ENCODE measurements around the gene PCNT.
A peak's percentile ranks its signal among the peaks of the same experiment; 100 is the strongest.

The PCNT gene, protein sequence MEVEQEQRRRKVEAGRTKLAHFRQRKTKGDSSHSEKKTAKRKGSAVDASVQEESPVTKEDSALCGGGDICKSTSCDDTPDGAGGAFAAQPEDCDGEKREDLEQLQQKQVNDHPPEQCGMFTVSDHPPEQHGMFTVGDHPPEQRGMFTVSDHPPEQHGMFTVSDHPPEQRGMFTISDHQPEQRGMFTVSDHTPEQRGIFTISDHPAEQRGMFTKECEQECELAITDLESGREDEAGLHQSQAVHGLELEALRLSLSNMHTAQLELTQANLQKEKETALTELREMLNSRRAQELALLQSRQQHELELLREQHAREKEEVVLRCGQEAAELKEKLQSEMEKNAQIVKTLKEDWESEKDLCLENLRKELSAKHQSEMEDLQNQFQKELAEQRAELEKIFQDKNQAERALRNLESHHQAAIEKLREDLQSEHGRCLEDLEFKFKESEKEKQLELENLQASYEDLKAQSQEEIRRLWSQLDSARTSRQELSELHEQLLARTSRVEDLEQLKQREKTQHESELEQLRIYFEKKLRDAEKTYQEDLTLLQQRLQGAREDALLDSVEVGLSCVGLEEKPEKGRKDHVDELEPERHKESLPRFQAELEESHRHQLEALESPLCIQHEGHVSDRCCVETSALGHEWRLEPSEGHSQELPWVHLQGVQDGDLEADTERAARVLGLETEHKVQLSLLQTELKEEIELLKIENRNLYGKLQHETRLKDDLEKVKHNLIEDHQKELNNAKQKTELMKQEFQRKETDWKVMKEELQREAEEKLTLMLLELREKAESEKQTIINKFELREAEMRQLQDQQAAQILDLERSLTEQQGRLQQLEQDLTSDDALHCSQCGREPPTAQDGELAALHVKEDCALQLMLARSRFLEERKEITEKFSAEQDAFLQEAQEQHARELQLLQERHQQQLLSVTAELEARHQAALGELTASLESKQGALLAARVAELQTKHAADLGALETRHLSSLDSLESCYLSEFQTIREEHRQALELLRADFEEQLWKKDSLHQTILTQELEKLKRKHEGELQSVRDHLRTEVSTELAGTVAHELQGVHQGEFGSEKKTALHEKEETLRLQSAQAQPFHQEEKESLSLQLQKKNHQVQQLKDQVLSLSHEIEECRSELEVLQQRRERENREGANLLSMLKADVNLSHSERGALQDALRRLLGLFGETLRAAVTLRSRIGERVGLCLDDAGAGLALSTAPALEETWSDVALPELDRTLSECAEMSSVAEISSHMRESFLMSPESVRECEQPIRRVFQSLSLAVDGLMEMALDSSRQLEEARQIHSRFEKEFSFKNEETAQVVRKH (N-terminal part only)

DNA sequence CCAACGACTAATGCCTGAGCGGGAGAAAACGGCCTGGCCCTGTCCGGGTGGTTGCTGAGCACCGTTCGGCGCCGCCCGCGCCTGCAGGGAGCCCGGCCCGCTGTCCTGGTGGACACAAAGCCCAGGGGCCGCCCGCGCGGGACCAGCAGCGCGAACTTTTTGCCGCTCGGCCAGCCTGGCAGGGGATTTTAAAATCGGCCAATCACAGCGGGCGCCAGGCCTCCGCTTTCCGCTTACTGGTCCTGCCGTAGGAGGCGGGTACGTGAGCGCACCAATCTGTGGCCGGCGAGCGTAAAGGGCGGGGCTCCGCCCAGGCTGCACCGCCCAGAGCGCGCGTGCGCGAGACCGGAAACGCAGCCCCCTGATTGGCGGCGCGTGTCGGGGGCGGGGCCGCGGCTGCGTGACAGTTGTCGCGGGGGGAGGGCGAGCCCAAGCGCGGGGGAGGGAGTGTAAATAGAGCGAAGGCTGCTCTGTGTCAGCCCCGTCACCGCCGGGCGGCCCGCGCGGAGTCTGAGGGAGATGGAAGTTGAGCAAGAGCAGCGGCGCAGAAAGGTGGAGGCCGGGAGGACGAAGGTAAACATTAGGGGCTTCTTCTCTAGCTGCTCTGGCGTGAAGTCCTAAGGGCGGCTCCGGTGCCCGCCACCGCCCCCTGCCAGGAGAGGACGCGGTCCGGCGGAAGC lies at the start of gene PCNT, which contains the start of gene C21orf58:
TSS of gene PCNT (plus strand) at position 447 of the 680 bp plus-strand sequence. CDS start at position 520, 73 bp downstream.
TSS of gene C21orf58 (minus strand) at position 161 of the 680 bp plus-strand sequence. CDS start 1,132 bp downstream, outside the sequence.
- peak; percentile 98 for DNase-seq (ENCODE audit: low read depth)

DNA sequence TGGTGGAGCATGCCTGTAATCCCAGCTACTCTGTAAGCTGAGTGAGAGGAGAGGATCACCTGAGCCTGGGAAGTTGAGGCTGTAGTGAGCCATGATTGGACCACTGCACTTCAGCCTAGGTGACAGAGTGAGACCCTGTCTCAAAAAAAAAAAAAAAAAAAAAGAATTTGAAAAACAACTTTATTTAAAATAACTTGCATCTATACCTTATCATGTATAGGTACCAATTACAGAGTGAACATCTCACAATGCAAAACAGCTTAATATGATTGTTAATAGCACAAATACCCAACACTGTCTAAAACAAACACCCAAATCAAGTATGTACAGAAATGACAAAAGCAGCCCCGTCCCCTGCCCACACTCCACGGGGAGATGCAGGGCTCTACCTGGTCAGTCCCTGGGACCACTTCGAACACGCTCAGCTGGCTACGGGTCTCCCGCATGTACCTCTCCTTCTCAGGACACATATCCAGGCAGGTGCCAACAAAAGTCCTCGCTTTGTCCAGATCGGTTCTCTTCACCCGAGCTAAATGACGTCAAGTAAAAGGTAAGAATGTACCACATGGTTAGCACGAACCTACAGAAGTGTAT lies 49.1 kb upstream of the PCNT start:
- DNase-seq (ENCODE audit: low read depth) = no peak

DNA sequence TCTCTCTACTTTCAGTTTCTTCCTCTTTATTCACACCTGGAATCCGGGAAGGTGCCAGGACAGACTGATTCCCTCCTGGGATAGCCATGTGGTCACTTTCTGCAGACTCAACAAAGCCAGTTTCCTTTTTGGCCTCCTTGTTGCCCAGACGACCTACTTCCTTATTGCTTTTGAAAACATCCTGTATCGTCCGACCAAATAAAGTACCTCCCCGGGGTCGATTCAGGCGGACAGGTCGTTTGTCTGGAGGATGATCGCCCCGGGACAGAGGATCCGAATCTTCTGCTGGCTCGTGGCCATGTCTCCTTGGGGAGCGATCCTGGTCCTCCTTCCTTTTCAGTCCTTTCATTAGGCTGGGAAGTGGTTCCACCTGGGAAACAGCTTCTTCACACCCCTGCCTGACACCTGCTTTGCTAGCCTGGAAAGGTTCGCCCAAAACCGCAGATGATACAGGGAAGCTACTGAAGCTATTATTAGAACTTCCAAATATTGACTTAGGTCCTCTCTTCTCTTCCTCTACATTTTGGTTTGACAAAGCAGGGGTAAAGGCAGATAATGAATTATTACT lies 39.8 kb upstream of the PCNT start:
- DNase-seq (ENCODE audit: low read depth) = no peak

DNA sequence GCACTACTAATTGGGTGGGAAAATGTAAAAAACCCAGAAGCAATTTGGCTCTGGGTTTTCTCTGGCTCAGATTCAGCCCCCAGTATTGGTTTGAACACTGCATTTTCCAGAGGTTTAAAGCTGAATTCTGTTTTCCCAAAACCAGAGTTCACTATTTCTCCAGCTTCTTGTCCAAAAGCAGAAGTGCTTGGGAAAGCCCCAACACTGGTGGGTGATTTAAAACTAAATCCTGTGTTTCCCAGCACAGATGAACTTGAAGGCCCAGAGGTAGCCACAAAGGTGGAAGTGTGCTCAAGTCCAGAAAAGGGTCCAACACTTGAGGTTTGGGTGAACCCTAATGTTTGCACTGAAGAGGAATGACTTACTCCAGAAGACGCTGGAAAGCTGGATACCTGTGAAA lies 39.2 kb upstream of the PCNT start:
- no peak for DNase-seq (ENCODE audit: low read depth)

DNA sequence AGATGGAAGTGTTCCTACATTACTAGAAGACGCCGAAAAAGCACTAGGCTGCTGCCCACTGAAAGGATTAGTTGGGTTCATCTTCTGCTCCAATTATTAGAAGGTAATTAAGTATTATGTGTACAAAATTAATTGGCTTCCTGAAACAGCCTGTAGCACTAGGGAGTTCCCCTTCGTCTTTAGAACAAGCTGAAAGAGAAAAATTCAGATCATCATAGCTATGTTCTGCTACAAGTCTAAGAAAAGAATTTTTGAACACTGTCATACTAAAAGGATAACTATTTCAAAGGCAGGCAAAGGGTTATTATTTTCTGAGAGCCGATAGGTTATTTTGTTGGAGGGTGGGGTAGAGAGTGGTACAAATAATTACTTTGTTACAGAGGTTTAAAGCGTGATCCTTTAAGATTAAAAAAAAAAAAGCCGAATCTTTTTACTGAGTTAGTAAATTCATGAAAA lies 38.7 kb upstream of the PCNT start, which contains the start of gene MCM3AP:
TSS of gene MCM3AP (minus strand) at position 406 of the 456 bp plus-strand sequence. CDS start at position 81, 325 bp downstream.
- DNase-seq (ENCODE audit: low read depth) = no peak

DNA sequence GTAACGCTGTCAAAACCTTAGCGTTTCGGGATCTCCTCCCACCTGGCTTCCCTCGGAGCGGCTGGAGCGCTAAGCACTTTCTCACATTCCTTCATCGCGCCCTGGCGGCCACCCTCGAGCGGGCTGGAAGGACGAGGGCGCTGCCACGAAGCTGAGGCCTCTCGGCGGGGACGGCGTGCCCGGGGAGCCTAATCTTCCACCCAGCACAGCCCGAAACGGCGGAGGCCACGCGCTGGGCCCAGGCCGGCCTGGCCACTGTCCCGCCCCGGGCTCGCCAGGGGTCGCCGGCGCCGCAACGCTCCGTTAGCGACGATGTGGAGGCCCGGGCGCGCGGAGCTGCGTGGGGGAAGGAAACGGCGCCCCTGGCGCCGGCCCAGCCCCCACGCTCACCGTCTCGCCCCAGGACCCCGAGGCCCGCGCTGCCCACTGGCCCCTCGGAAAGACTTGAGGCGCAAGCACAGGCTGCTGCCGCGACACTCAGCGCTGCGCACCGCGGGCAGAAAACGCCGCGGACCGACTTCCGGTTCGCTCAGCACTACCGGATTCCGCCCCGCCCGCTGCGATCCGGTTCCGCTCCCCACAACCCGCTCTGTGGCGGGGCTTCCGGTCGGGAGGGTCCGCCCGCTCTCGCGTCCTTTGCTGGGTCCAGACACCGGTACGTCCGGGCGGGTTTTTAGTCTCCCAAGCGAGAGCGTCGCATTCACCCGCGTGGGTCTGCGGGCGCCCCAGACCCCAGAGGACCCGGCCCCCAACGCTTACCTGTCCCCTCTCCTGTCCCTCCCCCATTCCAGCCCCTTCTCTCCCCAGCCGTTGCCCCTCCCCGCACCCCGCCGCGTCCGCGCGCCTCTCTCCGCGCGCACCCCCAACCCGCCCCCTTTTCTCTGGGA lies 38.0 kb upstream of the PCNT start, which contains the start of gene YBEY:
TSS of gene YBEY (plus strand) at position 582 of the 887 bp plus-strand sequence. CDS start 572 bp downstream, outside the sequence.
- peak; percentile 93 for DNase-seq (ENCODE audit: low read depth)

DNA sequence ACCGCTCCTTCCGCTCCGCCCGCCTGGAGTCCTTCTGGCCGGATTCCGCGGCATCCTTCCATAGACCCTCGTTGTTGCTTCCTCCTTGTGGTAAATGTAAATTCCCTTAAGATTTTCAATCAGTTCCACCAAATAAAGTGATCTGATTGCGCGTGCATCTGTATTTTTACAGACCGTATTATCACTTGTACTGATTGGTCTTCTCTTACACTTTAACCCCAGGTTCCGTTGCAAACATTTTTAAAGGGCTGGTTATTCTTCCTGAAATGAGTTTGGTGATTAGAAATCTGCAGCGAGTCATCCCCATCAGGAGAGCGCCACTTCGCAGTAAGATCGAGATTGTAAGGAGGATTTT lies 37.3 kb upstream of the PCNT start:
- DNase-seq (ENCODE audit: low read depth) = peak; percentile 65

DNA sequence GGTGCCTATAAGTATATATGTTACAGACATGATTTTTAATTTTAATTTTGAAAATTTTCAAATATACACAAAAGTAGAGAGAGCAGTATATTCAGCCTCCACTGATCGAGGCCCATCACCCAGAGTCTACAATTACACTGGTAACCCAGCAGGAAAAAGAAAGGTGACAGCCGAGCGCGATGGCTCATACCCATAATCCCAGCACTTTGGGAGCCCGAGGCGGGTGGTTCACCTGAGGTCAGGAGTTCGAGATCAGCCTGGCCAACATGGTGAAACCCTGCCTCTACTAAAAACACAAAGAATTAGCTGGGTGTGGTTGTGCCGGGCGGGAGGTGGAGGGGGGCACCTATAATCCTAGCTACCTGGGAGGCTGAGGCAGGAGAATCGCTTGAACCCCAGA lies 36.4 kb upstream of the PCNT start:
- no peak for DNase-seq (ENCODE audit: low read depth)

DNA sequence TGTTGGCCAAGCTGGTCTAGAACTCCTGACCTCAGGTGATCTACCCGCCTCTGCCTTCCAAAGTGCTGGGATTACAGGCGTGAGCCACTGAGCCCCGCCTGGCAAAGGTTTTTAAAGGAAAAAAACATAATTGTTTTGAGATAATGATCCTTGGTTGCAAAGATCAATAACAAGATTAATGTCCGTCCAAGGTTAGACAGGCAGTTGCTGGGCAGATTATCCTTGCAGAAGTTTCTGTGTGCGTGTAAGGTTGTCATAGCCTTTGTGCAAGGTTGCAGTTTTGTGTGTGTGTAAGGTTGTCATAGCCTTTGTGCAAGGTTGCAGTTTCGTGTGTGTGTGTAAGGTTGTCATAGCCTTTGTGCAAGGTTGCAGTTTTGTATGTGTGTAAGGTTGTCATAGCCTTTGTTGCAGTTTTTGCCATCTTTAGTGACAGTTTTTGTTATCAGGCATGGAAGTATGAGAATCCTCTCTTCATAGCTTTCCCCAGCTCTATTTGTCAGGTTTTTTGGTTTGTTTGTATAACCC lies 34.2 kb upstream of the PCNT start:
- DNase-seq (ENCODE audit: low read depth) = peak; percentile 14

DNA sequence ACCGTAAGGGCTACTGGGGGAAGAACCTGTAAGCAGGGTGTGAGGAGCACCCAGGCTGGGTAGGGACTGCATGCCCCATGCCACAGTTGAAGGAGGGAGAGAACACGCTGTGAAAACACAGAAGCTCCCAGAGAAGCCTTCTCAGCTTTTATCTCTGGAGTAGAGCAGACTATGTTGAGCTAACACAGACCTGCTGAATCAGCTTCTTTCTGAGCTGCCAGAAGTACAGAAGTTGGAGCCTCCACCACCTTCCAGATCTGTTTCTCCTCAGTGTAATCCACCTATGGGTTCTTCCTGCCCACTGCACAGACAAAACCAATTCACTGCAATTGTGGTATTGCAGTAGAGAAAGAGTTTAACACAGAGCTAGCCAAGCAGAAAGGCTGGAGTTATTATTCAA lies 32.4 kb upstream of the PCNT start:
- DNase-seq (ENCODE audit: low read depth) = no peak

DNA sequence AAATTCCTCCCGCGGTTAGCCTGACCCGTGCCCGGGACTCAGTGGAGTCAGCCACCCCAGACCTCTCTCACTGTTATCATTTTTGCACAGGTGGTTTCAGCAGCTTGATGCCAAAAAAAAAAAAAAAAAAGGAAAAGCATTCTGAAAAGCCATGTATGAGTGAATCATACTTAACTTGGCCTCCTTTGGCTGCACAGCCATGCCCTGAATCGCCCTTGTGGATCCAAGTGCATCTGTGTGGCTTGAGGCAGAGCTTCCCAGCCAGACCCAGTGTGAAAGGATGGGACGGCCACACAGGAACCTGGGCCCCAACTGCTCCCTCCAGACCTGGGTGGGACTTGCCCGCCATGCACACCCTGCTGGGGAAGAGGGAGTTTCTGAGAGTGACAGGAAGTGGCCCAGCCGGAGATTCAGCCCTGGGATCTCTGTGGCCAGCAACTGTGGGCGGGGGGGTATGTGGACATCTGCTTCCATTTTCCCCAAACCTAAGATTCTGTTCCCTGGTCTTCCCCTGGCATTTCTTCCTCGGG lies 29.2 kb upstream of the PCNT start:
- peak; percentile 29 for DNase-seq (ENCODE audit: low read depth)

DNA sequence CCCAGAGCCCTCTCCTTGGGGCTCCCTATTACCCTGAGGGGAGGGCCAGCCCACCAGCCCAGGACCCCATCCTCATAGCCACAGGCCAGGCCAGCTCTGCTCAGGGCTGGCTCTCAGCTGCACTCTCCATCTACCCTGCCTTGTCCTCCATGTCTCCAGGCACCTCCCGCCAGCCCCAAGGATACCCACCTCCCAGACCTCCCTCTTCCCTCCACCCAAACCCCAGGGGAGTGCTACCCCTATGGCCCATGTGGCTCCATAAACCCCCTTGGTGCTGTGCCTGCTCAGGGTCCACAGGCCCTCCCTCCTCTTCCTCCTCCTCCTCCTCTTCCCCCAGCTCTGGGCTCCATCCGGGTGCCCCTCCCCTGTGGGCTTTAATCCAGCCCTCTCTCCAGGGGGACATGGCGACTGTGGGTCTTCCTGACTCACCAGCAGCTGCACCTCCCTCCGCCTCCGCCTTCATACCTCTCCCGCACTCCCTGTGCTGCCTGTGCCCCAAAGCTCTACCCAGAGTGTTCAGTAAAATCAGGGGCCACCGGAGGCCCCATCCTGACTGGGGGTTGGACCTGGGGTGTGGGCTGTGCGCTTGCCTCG lies 28.7 kb upstream of the PCNT start:
- no peak for DNase-seq (ENCODE audit: low read depth)

DNA sequence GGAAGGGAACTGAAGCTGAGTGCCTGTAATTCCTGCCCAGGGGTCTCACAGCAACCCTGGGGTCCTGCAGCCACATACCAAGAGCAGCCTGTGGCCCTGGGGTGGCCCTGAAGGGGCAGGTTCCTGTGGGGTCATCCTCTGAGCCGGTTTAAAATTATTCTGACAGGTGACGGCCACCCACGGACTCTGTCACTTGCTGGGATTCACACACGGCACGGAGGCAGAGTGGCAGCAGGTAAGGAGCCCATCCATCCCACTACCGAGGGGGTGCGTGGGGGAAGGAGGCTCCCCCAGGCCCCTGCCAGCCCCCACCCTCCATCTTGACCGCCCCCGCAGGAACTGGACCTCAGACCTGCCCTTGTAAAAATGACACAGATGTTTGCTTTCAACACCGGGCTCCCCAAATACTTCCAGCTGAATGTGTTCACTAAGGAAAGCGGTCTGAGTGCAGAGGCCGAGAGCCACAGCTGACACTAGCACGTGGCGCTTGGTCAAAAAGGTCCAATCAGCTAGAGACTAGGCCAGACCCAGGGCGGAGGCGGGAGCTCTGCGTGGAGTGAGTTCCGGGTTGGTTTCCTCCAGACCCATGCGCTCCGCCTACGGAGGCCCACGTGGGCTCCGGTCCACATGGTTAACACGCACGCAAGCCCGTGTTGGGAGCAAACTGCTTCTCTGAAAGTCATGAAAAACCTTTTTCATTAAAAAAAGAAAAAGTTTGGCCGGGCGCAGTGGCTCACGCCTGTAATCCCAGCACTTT lies 27.8 kb upstream of the PCNT start:
- DNase-seq (ENCODE audit: low read depth) = peak; percentile 56

DNA sequence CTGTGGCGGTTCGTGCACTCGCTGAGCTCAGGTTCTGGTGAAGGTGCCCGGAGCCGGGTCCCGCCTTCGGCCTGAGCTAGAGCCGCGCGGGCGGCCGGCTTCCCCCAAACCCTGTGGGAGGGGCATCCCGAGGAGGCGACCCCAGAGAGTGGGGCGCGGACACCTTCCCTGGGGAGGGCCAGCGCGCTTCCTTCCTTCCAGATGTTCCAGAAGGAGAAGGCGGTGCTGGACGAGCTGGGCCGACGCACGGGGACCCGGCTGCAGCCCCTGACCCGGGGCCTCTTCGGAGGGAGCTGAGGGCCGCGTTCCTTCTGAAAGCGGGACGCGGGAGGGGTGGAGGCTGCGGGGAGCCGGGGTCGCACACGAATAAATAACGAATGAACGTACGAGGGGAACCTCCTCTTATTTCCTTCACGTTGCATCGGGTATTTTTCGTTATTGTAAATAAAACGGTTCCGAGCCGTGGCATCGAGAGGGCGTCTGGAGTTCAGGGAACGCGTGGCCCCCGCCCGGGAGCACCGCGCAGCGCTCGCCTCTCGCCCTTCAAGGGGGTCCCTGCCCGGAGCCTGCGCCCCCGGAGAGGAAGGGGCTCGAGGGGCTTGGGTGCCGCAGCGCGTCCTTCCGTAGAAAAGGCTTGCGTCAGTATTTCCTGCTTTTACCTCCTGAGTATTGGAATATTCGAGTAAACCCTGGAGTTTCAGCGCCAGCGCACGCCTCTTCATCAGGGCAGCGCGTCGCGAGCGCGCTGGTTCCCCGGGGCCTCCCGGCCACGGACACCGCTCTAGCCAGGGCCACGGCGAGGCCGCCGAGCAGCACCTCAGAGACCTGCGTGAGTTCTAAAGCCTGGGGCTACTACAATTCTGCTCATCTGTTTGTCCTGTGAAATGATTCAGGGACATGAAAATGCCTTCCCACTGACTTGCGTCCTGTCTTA lies 26.4 kb upstream of the PCNT start:
- DNase-seq (ENCODE audit: low read depth) = no peak

DNA sequence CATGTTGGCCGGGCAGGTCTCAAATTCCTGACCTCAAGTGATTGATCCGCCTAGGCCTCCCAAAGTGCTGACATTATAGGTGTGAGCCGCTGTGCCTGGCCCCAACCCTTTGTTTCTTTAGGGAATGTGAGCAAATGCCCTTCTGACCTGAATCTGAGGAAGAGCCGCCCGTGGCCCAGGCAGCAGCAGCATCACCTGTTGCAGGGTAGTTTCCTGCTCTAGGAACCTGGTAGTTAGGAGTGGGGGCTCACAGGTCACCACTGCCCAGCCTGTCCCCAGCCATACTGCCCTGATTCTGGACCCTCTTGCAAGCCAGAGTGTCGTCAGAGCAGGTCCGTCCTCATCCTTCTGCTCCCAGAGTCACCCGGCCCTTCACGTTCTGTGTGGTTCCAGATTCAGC lies 24.8 kb upstream of the PCNT start:
- DNase-seq (ENCODE audit: low read depth) = no peak

DNA sequence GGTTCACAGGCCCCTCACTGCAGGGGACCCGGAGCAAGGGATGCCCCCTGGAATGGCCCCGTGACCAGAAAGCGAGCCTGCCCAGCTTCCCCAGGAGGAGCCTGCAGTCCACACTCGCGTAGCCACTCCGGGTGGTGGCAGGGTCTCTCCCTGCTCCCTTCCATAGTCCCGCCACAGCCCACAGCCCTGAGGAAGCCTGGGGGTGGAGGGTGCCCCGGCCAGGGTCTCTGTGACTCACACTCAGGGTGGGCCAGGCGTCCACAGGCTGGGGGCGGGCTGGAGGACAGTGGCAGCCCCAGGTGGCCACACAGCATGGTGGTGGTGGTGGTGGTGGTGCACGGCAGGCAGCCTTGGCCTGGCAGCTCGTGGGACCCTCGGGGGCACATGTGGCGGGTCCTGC lies 22.2 kb upstream of the PCNT start:
- DNase-seq (ENCODE audit: low read depth) = no peak

DNA sequence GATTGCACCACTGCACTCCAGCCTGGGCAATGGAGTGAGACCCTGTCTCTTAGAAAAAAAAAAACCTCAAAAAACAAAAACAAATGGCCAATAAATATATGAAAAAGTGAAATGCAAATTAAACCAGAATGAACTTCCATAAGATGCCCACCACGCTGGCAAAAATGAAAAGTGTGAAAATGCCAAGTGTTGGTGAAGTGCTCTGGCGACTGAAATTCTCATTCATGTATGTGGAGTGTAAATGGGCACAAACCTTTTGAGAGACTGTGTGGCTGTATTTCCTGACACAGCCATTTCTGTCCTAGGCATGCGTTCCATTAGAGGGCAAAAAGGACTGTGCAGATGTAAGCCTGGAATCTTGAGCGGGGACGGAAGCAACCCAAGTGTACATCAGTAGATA lies 19.5 kb upstream of the PCNT start:
- no peak for DNase-seq (ENCODE audit: low read depth)

All from fibroblast of gingiva (primary cell).